SU-DHL-6 (cell line): ENCODE measurements around the gene YIF1A.

ENCODE experiments used
- H2AFZ ChIP-seq: fragments of 200-600 bp; sonication (generic); 2 replicates; pipeline ENCODE4 v1.6.1; 2014; ENCODE audit warnings: low read depth, mild to moderate bottlenecking, moderate library complexity, mixed read lengths, antibody characterized with exemption, low read length; ENCODE audit not compliant: severe bottlenecking
- H3F3A ChIP-seq: fragments of 200-600 bp; shearing (Covaris generic); 2 replicates; pipeline ENCODE4 v1.6.0; 2016; ENCODE audit warnings: antibody characterized with exemption, mild to moderate bottlenecking; ENCODE audit not compliant: insufficient read depth
- H3K27ac ChIP-seq: fragments of 200-600 bp; sonication (generic); 2 replicates; pipeline ENCODE4 v1.5.1; 2016; ENCODE audit warnings: low read depth, mild to moderate bottlenecking, low read length, moderate library complexity, mixed read lengths
- H3K27me3 ChIP-seq: fragments of 200-600 bp; sonication (generic), shearing (Covaris generic); 2 replicates; pipeline ENCODE4 v1.6.0; 2014; ENCODE audit warnings: mild to moderate bottlenecking, low read length
- H3K36me3 ChIP-seq: fragments of 200-600 bp; sonication (generic); 2 replicates; pipeline ENCODE4 v1.6.1; 2014; ENCODE audit warnings: mild to moderate bottlenecking, low read length, mixed read lengths
- H3K4me2 ChIP-seq: fragments of 300-600, 200-600 bp; shearing (Covaris generic), sonication (generic); 2 replicates; pipeline ENCODE4 v1.6.0; 2014; ENCODE audit warnings: low read length, low read depth, mild to moderate bottlenecking; ENCODE audit not compliant: poor library complexity, severe bottlenecking
- H3K4me3 ChIP-seq: fragments of 200-600 bp; sonication (generic); 2 replicates; pipeline ENCODE4 v1.5.1; 2014; ENCODE audit warnings: antibody characterized with exemption, low read length, mild to moderate bottlenecking, mixed read lengths; ENCODE audit not compliant: insufficient read depth, poor library complexity, severe bottlenecking
- H3K79me2 ChIP-seq: fragments of 200-600 bp; sonication (generic); 2 replicates; pipeline ENCODE4 v1.6.1; 2014; ENCODE audit warnings: mild to moderate bottlenecking, low read length, moderate library complexity; ENCODE audit not compliant: insufficient read depth
- H3K9ac ChIP-seq: fragments of 200-600 bp; sonication (generic); 2 replicates; pipeline ENCODE4 v1.7.0; 2014; ENCODE audit warnings: mild to moderate bottlenecking, low read length
- H3K9me2 ChIP-seq: fragments of 200-600 bp; sonication (generic); replicated peaks from 2 replicates; pipeline ENCODE4 v1.6.1; 2014; ENCODE audit warnings: low read length; ENCODE audit not compliant: insufficient read depth
- H3K9me3 ChIP-seq: fragments of 200-600 bp; sonication (generic); 2 replicates; pipeline ENCODE4 v1.6.1; 2014; ENCODE audit warnings: low read length, mixed read lengths; ENCODE audit not compliant: insufficient read depth
- H4K20me1 ChIP-seq: fragments of 200-600 bp; sonication (generic); 2 replicates; pipeline ENCODE4 v1.6.1; 2014; ENCODE audit warnings: low read depth, mild to moderate bottlenecking, antibody characterized with exemption, low read length, moderate library complexity, mixed read lengths
- CTCF ChIP-seq: fragments of 200-600 bp; sonication (generic); IDR thresholded peaks from one replicate; pipeline ENCODE4 v1.5.1; 2017; ENCODE audit warnings: antibody characterized with exemption, mild to moderate bottlenecking, low read length, moderate library complexity; ENCODE audit not compliant: insufficient read depth, poor library complexity, severe bottlenecking
- EZH2phosphoT487 ChIP-seq: fragments of 200-600 bp; sonication (generic), shearing (Covaris generic); conservative IDR thresholded peaks from 2 replicates; pipeline ENCODE4 v1.6.1; 2018; ENCODE audit warnings: mild to moderate bottlenecking, antibody characterized with exemption, low read length, moderate library complexity, mixed read lengths

The YIF1A gene

GRCh38 chr11:66239511-66239910, 49.4 kb downstream of the YIF1A start:
- no peak overlapping the region for H3K4me2 ChIP-seq
- no peak overlapping the region for H3K27ac ChIP-seq
- H4K20me1 ChIP-seq: no peaks in the 10 kb centered on the region
- H3K4me3 ChIP-seq: no peak overlapping the region
- H3K27me3 ChIP-seq: no peaks in the 10 kb centered on the region
- TF ChIP-seq CTCF (no peak), EZH2phosphoT487 (no peak)
- no peaks in the 10 kb centered on the region for H3K9me2 ChIP-seq
- H3K9me3 ChIP-seq: no peaks in the 10 kb centered on the region
- no peak overlapping the region for H2AFZ ChIP-seq
- H3K9ac ChIP-seq: no peak overlapping the region
- H3K79me2 ChIP-seq: no peaks in the 10 kb centered on the region
- H3K36me3 ChIP-seq: no peaks in the 10 kb centered on the region
- H3F3A ChIP-seq: no peaks in the 10 kb centered on the region

GRCh38 chr11:66238786-66239413, 50.0 kb downstream of the YIF1A start:
- Histone ChIP-seq H3K9me3 (no peaks in the 10 kb centered on the region), H3K36me3 (no peaks in the 10 kb centered on the region), H3K27ac (no peak overlapping the region), H3K27me3 (no peaks in the 10 kb centered on the region), H2AFZ (no peak overlapping the region), H3K4me2 (no peak overlapping the region), H4K20me1 (no peaks in the 10 kb centered on the region), H3K9ac (no peak overlapping the region), H3F3A (no peaks in the 10 kb centered on the region), H3K4me3 (no peak overlapping the region), H3K79me2 (no peaks in the 10 kb centered on the region), H3K9me2 (no peaks in the 10 kb centered on the region)
- no peak for TF ChIP-seq EZH2phosphoT487
- no peak for TF ChIP-seq CTCF

- Histone ChIP-seq H3K79me2 (no peaks in the 10 kb centered on the region), H3K27ac (no peak overlapping the region), H3K27me3 (no peaks in the 10 kb centered on the region), H3K9me2 (no peaks in the 10 kb centered on the region), H3F3A (no peaks in the 10 kb centered on the region), H4K20me1 (no peaks in the 10 kb centered on the region), H3K9me3 (no peaks in the 10 kb centered on the region), H3K9ac (no peak overlapping the region), H2AFZ (no peak overlapping the region), H3K36me3 (no peaks in the 10 kb centered on the region), H3K4me2 (no peak overlapping the region), H3K4me3 (no peak overlapping the region)
- no peak for TF ChIP-seq CTCF
- TF ChIP-seq EZH2phosphoT487: no peak
Observed at GRCh38 chr11:66237867-66238266, 51.1 kb downstream of the YIF1A start.
